Memory B cell (primary cell): Measurements from ENCODE around the gene SERPINA4.

Experiments
- ATAC-seq: fragments of 150-1000 bp; cut with Tn5 transposase; 2 replicates; pipeline ENCODE4 v1.10.0; 2021; ENCODE audit warnings: low read depth, mild to moderate bottlenecking, moderate library complexity
- DNase-seq, 2 donors: peaks; one replicate each; pipeline ENCODE4 v3.0.0; 2022; ENCODE audit warnings: low spot score in 2 of 2
- H3K27ac Mint-ChIP-seq: one replicate; pipeline ENCODE4 v1.8.0; 2022; ENCODE audit warnings: mild to moderate bottlenecking, moderate library complexity, mixed read lengths
- H3K27me3 Mint-ChIP-seq: one replicate; pipeline ENCODE4 v1.8.0; 2022; ENCODE audit warnings: mixed read lengths
- H3K36me3 Mint-ChIP-seq: one replicate; pipeline ENCODE4 v1.8.0; 2022; ENCODE audit warnings: mild to moderate bottlenecking, mixed read lengths
- H3K4me1 Mint-ChIP-seq: one replicate; pipeline ENCODE4 v1.8.0; 2022; ENCODE audit warnings: mixed read lengths
- H3K4me3 Mint-ChIP-seq: one replicate; pipeline ENCODE4 v1.8.0; 2022; ENCODE audit warnings: mild to moderate bottlenecking, moderate library complexity, mixed read lengths
- H3K9me3 Mint-ChIP-seq: one replicate; pipeline ENCODE4 v1.8.0; 2022; ENCODE audit warnings: mixed read lengths

The SERPINA4 gene

GRCh38 chr14:94560751-94561655 lies at the start of gene SERPINA4:
TSS of gene SERPINA4 (plus strand) at chr14:94561442. CDS start at chr14:94563483, 2,041 bp downstream.
- H3K27ac Mint-ChIP-seq = no peak within 1 kb of the TSS
- no peaks in the 10 kb centered on the region for H3K36me3 Mint-ChIP-seq
- H3K27me3 Mint-ChIP-seq = peaks cover 5% of the 10 kb centered on the region
- no peaks in the 10 kb centered on the region for H3K4me1 Mint-ChIP-seq
- H3K9me3 Mint-ChIP-seq = peaks cover 3% of the 10 kb centered on the region
- DNase-seq = no peak
- no peak for ATAC-seq
- H3K4me3 Mint-ChIP-seq = no peak within 1 kb of the TSS

GRCh38 chr14:94514351-94514750 lies 46.9 kb upstream of the SERPINA4 start:
- Mint-ChIP-seq H3K9me3 (peaks cover 6% of the 10 kb centered on the region), H3K36me3 (no peaks in the 10 kb centered on the region), H3K4me3 (no peak overlapping the region), H3K27me3 (peaks cover 3% of the 10 kb centered on the region), H3K27ac (no peak overlapping the region), H3K4me1 (no peaks in the 10 kb centered on the region)
- DNase-seq (no peak), ATAC-seq (no peak)

GRCh38 chr14:94515426-94515825 lies 45.8 kb upstream of the SERPINA4 start:
- ATAC-seq (no peak), DNase-seq (no peak)
- H3K9me3 Mint-ChIP-seq = peaks cover 14% of the 10 kb centered on the region
- no peak overlapping the region for H3K4me3 Mint-ChIP-seq
- H3K36me3 Mint-ChIP-seq = no peaks in the 10 kb centered on the region
- H3K27me3 Mint-ChIP-seq = peaks cover 3% of the 10 kb centered on the region
- H3K4me1 Mint-ChIP-seq = no peaks in the 10 kb centered on the region
- H3K27ac Mint-ChIP-seq = no peak overlapping the region

GRCh38 chr14:94515856-94516255 lies 45.4 kb upstream of the SERPINA4 start:
- Mint-ChIP-seq H3K4me1 (no peaks in the 10 kb centered on the region), H3K27me3 (peaks cover 3% of the 10 kb centered on the region), H3K9me3 (peaks cover 14% of the 10 kb centered on the region), H3K27ac (no peak overlapping the region), H3K36me3 (no peaks in the 10 kb centered on the region), H3K4me3 (no peak overlapping the region)
- DNase-seq = no peak
- no peak for ATAC-seq

- Mint-ChIP-seq H3K27me3 (peaks cover 3% of the 10 kb centered on the region), H3K4me3 (no peak overlapping the region), H3K9me3 (peaks cover 14% of the 10 kb centered on the region), H3K36me3 (no peaks in the 10 kb centered on the region), H3K4me1 (no peaks in the 10 kb centered on the region), H3K27ac (no peak overlapping the region)
- DNase-seq = no peak
- ATAC-seq = no peak
Observed at GRCh38 chr14:94517248-94517640, 44.0 kb upstream of the SERPINA4 start.

- H3K27ac Mint-ChIP-seq = no peak overlapping the region
Observed at GRCh38 chr14:94517641-94518257, 43.5 kb upstream of the SERPINA4 start.

GRCh38 chr14:94521375-94522114 lies 39.7 kb upstream of the SERPINA4 start:
- Mint-ChIP-seq H3K4me3 (no peak overlapping the region), H3K36me3 (no peaks in the 10 kb centered on the region), H3K4me1 (no peaks in the 10 kb centered on the region), H3K9me3 (peaks cover 14% of the 10 kb centered on the region), H3K27ac (no peak overlapping the region), H3K27me3 (peaks cover 4% of the 10 kb centered on the region)
- DNase-seq (no peak), ATAC-seq (no peak)

More at GRCh38 chr14:94517641-94518257, 43.5 kb upstream of the SERPINA4 start:
- H3K4me3 Mint-ChIP-seq = no peak overlapping the region
- DNase-seq (no peak), ATAC-seq (no peak)
- no peaks in the 10 kb centered on the region for H3K36me3 Mint-ChIP-seq
- H3K27me3 Mint-ChIP-seq = peaks cover 3% of the 10 kb centered on the region
- H3K9me3 Mint-ChIP-seq = peaks cover 14% of the 10 kb centered on the region
- no peaks in the 10 kb centered on the region for H3K4me1 Mint-ChIP-seq

GRCh38 chr14:94522115-94522724 lies 39.0 kb upstream of the SERPINA4 start:
- Mint-ChIP-seq H3K27ac (no peak overlapping the region), H3K9me3 (peaks cover 18% of the 10 kb centered on the region)

GRCh38 chr14:94523265-94523664 lies 38.0 kb upstream of the SERPINA4 start:
- ATAC-seq (no peak), DNase-seq (no peak)
- Mint-ChIP-seq H3K27ac (no peak overlapping the region), H3K27me3 (peaks cover 4% of the 10 kb centered on the region), H3K9me3 (peaks cover 18% of the 10 kb centered on the region), H3K4me1 (no peaks in the 10 kb centered on the region), H3K36me3 (no peaks in the 10 kb centered on the region), H3K4me3 (no peak overlapping the region)

More at GRCh38 chr14:94522115-94522724, 39.0 kb upstream of the SERPINA4 start:
- no peak for DNase-seq
- Mint-ChIP-seq H3K27me3 (peaks cover 4% of the 10 kb centered on the region), H3K36me3 (no peaks in the 10 kb centered on the region), H3K4me3 (no peak overlapping the region), H3K4me1 (no peaks in the 10 kb centered on the region)
- ATAC-seq = no peak

GRCh38 chr14:94524093-94524492 lies 37.1 kb upstream of the SERPINA4 start:
- Mint-ChIP-seq H3K27ac (no peak overlapping the region), H3K4me3 (no peak overlapping the region), H3K9me3 (peaks cover 14% of the 10 kb centered on the region), H3K27me3 (peaks cover 4% of the 10 kb centered on the region), H3K36me3 (no peaks in the 10 kb centered on the region), H3K4me1 (no peaks in the 10 kb centered on the region)
- ATAC-seq (no peak), DNase-seq (no peak)

- Mint-ChIP-seq H3K4me1 (no peaks in the 10 kb centered on the region), H3K27ac (no peak overlapping the region), H3K36me3 (no peaks in the 10 kb centered on the region), H3K9me3 (peaks cover 4% of the 10 kb centered on the region), H3K27me3 (peaks cover 2% of the 10 kb centered on the region), H3K4me3 (no peak overlapping the region)
- ATAC-seq (no peak), DNase-seq (no peak)
Observed at GRCh38 chr14:94531187-94531586, 30.1 kb upstream of the SERPINA4 start.

- DNase-seq (no peak), ATAC-seq (no peak)
- Mint-ChIP-seq H3K36me3 (no peaks in the 10 kb centered on the region), H3K4me3 (no peak overlapping the region), H3K9me3 (peaks cover 1% of the 10 kb centered on the region), H3K27me3 (peaks cover 2% of the 10 kb centered on the region), H3K4me1 (no peaks in the 10 kb centered on the region), H3K27ac (no peak overlapping the region)
Observed at GRCh38 chr14:94532447-94532846, 28.8 kb upstream of the SERPINA4 start.

GRCh38 chr14:94535506-94535905 lies 25.7 kb upstream of the SERPINA4 start:
- Mint-ChIP-seq H3K27ac (no peak overlapping the region), H3K27me3 (peaks cover 8% of the 10 kb centered on the region), H3K36me3 (no peaks in the 10 kb centered on the region), H3K4me3 (no peak overlapping the region), H3K4me1 (no peaks in the 10 kb centered on the region), H3K9me3 (peaks cover 1% of the 10 kb centered on the region)
- ATAC-seq (no peak), DNase-seq (no peak)

- no peak for ATAC-seq
- H3K27me3 Mint-ChIP-seq = peaks cover 11% of the 10 kb centered on the region
- DNase-seq = no peak
- H3K9me3 Mint-ChIP-seq = peaks cover 4% of the 10 kb centered on the region
- H3K27ac Mint-ChIP-seq = no peak overlapping the region
- peaks cover 2% of the 10 kb centered on the region for H3K36me3 Mint-ChIP-seq
- H3K4me3 Mint-ChIP-seq = no peak overlapping the region
- no peaks in the 10 kb centered on the region for H3K4me1 Mint-ChIP-seq
Observed at GRCh38 chr14:94536836-94537235, 24.4 kb upstream of the SERPINA4 start.
